Liver (tissue), 9 donors: ENCODE data around the gene HMMR. TPM values are rescaled to one million over a fixed set of nuclear protein-coding genes. Genes with fewer than 3 reads are reported as not detected.

Experiments
- DNase-seq: peaks from one replicate; pipeline ENCODE4 v3.0.0-alpha.2; 2017; ENCODE audit warnings: low spot score
- H3K27ac ChIP-seq, 2 donors: one replicate each; pipeline ENCODE4 v1.7.0; 2013; ENCODE audit warnings: inconsistent platforms in 2 of 2, low read length in 2 of 2, control low read depth in 1 of 2, low read depth in 1 of 2, mild to moderate bottlenecking in 1 of 2
- H3K27me3 ChIP-seq, 4 donors: one replicate each; pipeline versions ENCODE4 v1.6.1 to v1.7.0; 2013; ENCODE audit warnings: low read length in 3 of 4, inconsistent platforms in 1 of 4, mild to moderate bottlenecking in 1 of 4, moderate library complexity in 1 of 4; ENCODE audit not compliant: control insufficient read depth in 4 of 4, insufficient read depth in 4 of 4
- H3K36me3 ChIP-seq, 4 donors: one replicate each; pipeline versions ENCODE4 v1.6.1 to v1.7.0; 2013; ENCODE audit warnings: low read length in 3 of 4, mild to moderate bottlenecking in 3 of 4, low read depth in 1 of 4, moderate library complexity in 1 of 4; ENCODE audit not compliant: control insufficient read depth in 4 of 4, insufficient read depth in 3 of 4
- H3K4me1 ChIP-seq, 4 donors: one replicate each; pipeline versions ENCODE4 v1.6.1 to v1.7.0; 2013; ENCODE audit warnings: low read length in 3 of 4, mild to moderate bottlenecking in 3 of 4, moderate library complexity in 1 of 4; ENCODE audit not compliant: control insufficient read depth in 4 of 4, insufficient read depth in 4 of 4
- H3K4me3 ChIP-seq, 3 donors: one replicate each; pipeline versions ENCODE4 v1.6.1 to v1.7.0; 2013; ENCODE audit warnings: low read length in 3 of 3, control low read depth in 1 of 3, low read depth in 1 of 3, mild to moderate bottlenecking in 1 of 3
- H3K9ac ChIP-seq, 2 donors: one replicate each; pipeline ENCODE4 v1.7.0; 2013; ENCODE audit warnings: low read length in 2 of 2, mild to moderate bottlenecking in 2 of 2, moderate library complexity in 2 of 2, control low read depth in 1 of 2, low read depth in 1 of 2
- H3K9me3 ChIP-seq, 4 donors: one replicate each; pipeline versions ENCODE4 v1.6.1 to v1.7.0; 2013; ENCODE audit warnings: low read length in 3 of 4; ENCODE audit not compliant: control insufficient read depth in 4 of 4
- EGR1 ChIP-seq, 2 donors: IDR thresholded peaks; 2 replicates each; pipeline ENCODE4 v1.6.1; 2016 to 2018; ENCODE audit warnings: antibody characterized with exemption in 2 of 2, low read depth in 2 of 2
- FOXA1 ChIP-seq: IDR thresholded peaks from 2 replicates; pipeline ENCODE4 v1.6.1; 2016; ENCODE audit warnings: antibody characterized with exemption
- FOXA2 ChIP-seq: IDR thresholded peaks from 2 replicates; pipeline ENCODE4 v1.6.1; 2016; ENCODE audit warnings: antibody characterized with exemption
- GABPA ChIP-seq, 2 donors: IDR thresholded peaks in 1 of 2; conservative IDR thresholded peaks in 1 of 2; 2 replicates each; pipeline ENCODE4 v1.6.1; 2016; ENCODE audit warnings: antibody characterized with exemption in 2 of 2, mild to moderate bottlenecking in 1 of 2, moderate library complexity in 1 of 2
- HNF4A ChIP-seq, 2 donors: conservative IDR thresholded peaks; 2 replicates each; pipeline ENCODE4 v1.6.1; 2016; ENCODE audit warnings: antibody characterized with exemption in 2 of 2, mild to moderate bottlenecking in 2 of 2
- HNF4G ChIP-seq: IDR thresholded peaks from 2 replicates; pipeline ENCODE4 v1.6.1; 2016; ENCODE audit warnings: antibody characterized with exemption
- JUND ChIP-seq, 2 donors: IDR thresholded peaks; 2 replicates each; pipeline ENCODE4 v1.6.1; 2016; ENCODE audit warnings: antibody characterized with exemption in 2 of 2
- NR2F2 ChIP-seq: IDR thresholded peaks from 2 replicates; pipeline ENCODE4 v1.6.1; 2016; ENCODE audit warnings: antibody characterized with exemption
- RAD21 ChIP-seq, 2 donors: IDR thresholded peaks; 2 replicates each; pipeline ENCODE4 v1.6.1; 2016; ENCODE audit warnings: antibody characterized with exemption in 2 of 2, mild to moderate bottlenecking in 2 of 2
- RXRA ChIP-seq, 2 donors: IDR thresholded peaks; 2 replicates each; pipeline ENCODE4 v1.6.1; 2017 to 2018; ENCODE audit warnings: antibody characterized with exemption in 2 of 2, mild to moderate bottlenecking in 1 of 2
- SP1 ChIP-seq: IDR thresholded peaks from 2 replicates; pipeline ENCODE4 v1.6.1; 2018; ENCODE audit warnings: antibody characterized with exemption, mild to moderate bottlenecking
- TAF1 ChIP-seq: conservative IDR thresholded peaks from 2 replicates; pipeline ENCODE4 v1.6.1; 2016; ENCODE audit warnings: antibody characterized with exemption, mild to moderate bottlenecking
- YY1 ChIP-seq: IDR thresholded peaks from 2 replicates; pipeline ENCODE4 v1.6.1; 2016; ENCODE audit warnings: antibody characterized with exemption, mild to moderate bottlenecking
- WGBS: extraction: QIAGEN DNeasy Blood & Tissue Kit; methylation state at CpG from one replicate; pipeline ENCODE4 v1.1.7; 2013; 5-methylcytosine and 5-hydroxymethylcytosine counted together
- polyA plus RNA-seq, 2 donors: library from polyadenylated mRNA; stranded (reverse) in 1 of 2; unstranded in 1 of 2; fragments of 200-250 nt in 1 of 2; fragments of >200 nt in 1 of 2; fragmentation: Nextera tagmentation in 1 of 2; extraction: Ambion mirVana in 1 of 2; gene quantifications; one replicate each; pipeline versions ENCODE4 v1.2.1 to v1.2.3, GENCODE V29; 2013 to 2015
- total RNA-seq, 2 donors: library from RNA; depleted of rRNA; stranded (reverse); fragments of >200 nt; gene quantifications; one replicate each; pipeline ENCODE4 v1.2.3, GENCODE V29; 2014
- TF ChIP-seq, protein P1 (sequence below): IDR thresholded peaks from 2 replicates; pipeline ENCODE4 v1.6.1; 2016; ENCODE audit warnings: antibody characterized with exemption
- TF ChIP-seq, protein P2 (sequence below): fragments of 150-350 bp; IDR thresholded peaks from 2 replicates; pipeline ENCODE4 v1.5.1; 2017; ENCODE audit warnings: improper control_type of control experiment, low read depth, low read length; ENCODE audit not compliant: missing input control
- TF ChIP-seq, protein P3 (sequence below): IDR thresholded peaks from 2 replicates; pipeline ENCODE4 v1.6.1; 2016; ENCODE audit warnings: antibody characterized with exemption
- TF ChIP-seq, protein P4 (sequence below): IDR thresholded peaks from 2 replicates; pipeline ENCODE4 v1.6.1; 2016; ENCODE audit warnings: antibody characterized with exemption, mild to moderate bottlenecking
- donor health status: healthy.
- donor health status: healthy.
- donor health status: healthy.
- donor health status: healthy.
- donor health status: healthy.

HMMR gene
- total and polyA plus RNA-seq, 4 donors: 0.33 to 48.5 (median 2.3) TPM

DNA sequence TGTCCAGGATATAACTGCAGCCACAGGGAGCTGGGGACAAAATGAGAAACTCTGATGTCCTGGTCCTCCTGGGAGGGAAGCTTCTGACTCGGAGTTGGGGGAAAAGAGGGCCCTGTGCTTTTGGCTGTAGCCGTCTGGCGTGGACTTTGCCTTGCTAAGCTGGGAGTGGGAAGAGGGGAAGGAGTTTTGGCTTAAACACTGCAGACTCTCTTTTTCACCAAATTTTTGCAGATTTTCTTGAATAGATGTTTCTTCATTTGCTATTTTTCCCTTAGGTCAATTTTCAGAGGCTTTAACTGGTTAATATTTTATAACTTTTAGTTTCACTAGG, 29.3 kb downstream of the HMMR start:
- TF ChIP-seq HNF4A (conservative IDR thresholded peaks at IDR 0.05) (peak; percentile 44 to 61), SP1 (no peak)
- Histone ChIP-seq H3K4me1 (peaks cover 0 to 10% (median 8%) of the 10 kb centered on the region in 4 donors), H3K9me3 (no peaks in the 10 kb centered on the region), H3K9ac (peak overlapping the region in 1 of 2 donors; percentile 19), H3K4me3 (no peak overlapping the region), H3K27ac (peak overlapping the region in 1 of 2 donors; percentile 64), H3K36me3 (no peaks in the 10 kb centered on the region), H3K27me3 (no peaks in the 10 kb centered on the region)
- 45% methylated on average over 3 of the region's 3 CpGs for WGBS
- no peak for DNase-seq

DNA sequence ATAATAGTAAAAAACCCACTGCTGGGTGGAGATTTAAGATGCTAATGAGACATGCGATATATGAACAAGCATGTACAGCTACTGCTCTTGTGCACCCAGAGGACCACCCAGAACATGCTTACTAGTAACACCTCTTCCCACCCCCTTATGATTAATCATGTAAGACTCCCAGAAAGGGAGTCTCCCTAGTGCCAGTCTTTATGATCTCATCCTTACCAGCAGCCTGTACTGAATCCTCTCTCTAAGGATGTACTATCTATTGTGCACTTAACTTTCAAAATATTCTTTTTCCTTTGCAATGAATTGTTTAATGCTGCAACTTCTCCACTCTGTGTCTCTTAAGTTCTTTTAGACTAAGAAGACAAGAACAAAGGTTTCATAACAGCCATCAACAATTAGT, 35.9 kb downstream of the HMMR start:
- Histone ChIP-seq H3K9me3 (no peaks in the 10 kb centered on the region), H3K4me1 (peaks cover 0 to 15% (median 11%) of the 10 kb centered on the region in 4 donors), H3K27me3 (no peaks in the 10 kb centered on the region), H3K27ac (no peak overlapping the region), H3K9ac (no peak overlapping the region), H3K4me3 (no peak overlapping the region), H3K36me3 (no peaks in the 10 kb centered on the region)
- no peak for DNase-seq
- TF ChIP-seq, protein P1, sequence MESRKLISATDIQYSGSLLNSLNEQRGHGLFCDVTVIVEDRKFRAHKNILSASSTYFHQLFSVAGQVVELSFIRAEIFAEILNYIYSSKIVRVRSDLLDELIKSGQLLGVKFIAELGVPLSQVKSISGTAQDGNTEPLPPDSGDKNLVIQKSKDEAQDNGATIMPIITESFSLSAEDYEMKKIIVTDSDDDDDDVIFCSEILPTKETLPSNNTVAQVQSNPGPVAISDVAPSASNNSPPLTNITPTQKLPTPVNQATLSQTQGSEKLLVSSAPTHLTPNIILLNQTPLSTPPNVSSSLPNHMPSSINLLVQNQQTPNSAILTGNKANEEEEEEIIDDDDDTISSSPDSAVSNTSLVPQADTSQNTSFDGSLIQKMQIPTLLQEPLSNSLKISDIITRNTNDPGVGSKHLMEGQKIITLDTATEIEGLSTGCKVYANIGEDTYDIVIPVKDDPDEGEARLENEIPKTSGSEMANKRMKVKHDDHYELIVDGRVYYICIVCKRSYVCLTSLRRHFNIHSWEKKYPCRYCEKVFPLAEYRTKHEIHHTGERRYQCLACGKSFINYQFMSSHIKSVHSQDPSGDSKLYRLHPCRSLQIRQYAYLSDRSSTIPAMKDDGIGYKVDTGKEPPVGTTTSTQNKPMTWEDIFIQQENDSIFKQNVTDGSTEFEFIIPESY: no peak
- no peak for TF ChIP-seq EGR1 (IDR thresholded peaks at IDR 0.05; ENCODE audit: low read depth in 2 of 2)
- TF ChIP-seq GABPA (IDR thresholded peaks at IDR 0.05 in 1 of 2, conservative IDR thresholded peaks at IDR 0.05 in 1 of 2): no peak
- TF ChIP-seq SP1: no peak
- no peak for TF ChIP-seq RXRA (IDR thresholded peaks at IDR 0.05)
- TF ChIP-seq, protein P2, sequence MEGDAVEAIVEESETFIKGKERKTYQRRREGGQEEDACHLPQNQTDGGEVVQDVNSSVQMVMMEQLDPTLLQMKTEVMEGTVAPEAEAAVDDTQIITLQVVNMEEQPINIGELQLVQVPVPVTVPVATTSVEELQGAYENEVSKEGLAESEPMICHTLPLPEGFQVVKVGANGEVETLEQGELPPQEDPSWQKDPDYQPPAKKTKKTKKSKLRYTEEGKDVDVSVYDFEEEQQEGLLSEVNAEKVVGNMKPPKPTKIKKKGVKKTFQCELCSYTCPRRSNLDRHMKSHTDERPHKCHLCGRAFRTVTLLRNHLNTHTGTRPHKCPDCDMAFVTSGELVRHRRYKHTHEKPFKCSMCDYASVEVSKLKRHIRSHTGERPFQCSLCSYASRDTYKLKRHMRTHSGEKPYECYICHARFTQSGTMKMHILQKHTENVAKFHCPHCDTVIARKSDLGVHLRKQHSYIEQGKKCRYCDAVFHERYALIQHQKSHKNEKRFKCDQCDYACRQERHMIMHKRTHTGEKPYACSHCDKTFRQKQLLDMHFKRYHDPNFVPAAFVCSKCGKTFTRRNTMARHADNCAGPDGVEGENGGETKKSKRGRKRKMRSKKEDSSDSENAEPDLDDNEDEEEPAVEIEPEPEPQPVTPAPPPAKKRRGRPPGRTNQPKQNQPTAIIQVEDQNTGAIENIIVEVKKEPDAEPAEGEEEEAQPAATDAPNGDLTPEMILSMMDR: no peak
- TF ChIP-seq YY1: no peak
- TF ChIP-seq, protein P3, sequence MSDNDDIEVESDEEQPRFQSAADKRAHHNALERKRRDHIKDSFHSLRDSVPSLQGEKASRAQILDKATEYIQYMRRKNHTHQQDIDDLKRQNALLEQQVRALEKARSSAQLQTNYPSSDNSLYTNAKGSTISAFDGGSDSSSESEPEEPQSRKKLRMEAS: no peak
- TF ChIP-seq, protein P4, sequence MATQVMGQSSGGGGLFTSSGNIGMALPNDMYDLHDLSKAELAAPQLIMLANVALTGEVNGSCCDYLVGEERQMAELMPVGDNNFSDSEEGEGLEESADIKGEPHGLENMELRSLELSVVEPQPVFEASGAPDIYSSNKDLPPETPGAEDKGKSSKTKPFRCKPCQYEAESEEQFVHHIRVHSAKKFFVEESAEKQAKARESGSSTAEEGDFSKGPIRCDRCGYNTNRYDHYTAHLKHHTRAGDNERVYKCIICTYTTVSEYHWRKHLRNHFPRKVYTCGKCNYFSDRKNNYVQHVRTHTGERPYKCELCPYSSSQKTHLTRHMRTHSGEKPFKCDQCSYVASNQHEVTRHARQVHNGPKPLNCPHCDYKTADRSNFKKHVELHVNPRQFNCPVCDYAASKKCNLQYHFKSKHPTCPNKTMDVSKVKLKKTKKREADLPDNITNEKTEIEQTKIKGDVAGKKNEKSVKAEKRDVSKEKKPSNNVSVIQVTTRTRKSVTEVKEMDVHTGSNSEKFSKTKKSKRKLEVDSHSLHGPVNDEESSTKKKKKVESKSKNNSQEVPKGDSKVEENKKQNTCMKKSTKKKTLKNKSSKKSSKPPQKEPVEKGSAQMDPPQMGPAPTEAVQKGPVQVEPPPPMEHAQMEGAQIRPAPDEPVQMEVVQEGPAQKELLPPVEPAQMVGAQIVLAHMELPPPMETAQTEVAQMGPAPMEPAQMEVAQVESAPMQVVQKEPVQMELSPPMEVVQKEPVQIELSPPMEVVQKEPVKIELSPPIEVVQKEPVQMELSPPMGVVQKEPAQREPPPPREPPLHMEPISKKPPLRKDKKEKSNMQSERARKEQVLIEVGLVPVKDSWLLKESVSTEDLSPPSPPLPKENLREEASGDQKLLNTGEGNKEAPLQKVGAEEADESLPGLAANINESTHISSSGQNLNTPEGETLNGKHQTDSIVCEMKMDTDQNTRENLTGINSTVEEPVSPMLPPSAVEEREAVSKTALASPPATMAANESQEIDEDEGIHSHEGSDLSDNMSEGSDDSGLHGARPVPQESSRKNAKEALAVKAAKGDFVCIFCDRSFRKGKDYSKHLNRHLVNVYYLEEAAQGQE: no peak
- no peak for TF ChIP-seq HNF4G
- TF ChIP-seq HNF4A (conservative IDR thresholded peaks at IDR 0.05): no peak
- no peak for TF ChIP-seq FOXA2
- no peak for TF ChIP-seq FOXA1
- TF ChIP-seq RAD21 (IDR thresholded peaks at IDR 0.05): no peak
- no peak for TF ChIP-seq JUND (IDR thresholded peaks at IDR 0.05)
- no peak for TF ChIP-seq NR2F2
- no peak for TF ChIP-seq TAF1
- 97% methylated on average over 1 of the region's 1 CpG for WGBS
